GM19372 (cell line): ENCODE measurements around the gene TMEM130.
"Not testable (repeated sequence)": the region's sequence is repeated elsewhere in the genome, so short reads cannot be mapped to it uniquely, and the experiment has no call there.

Source experiments
- ATAC-seq: cut with Tn5 transposase; IDR thresholded peaks from one replicate; pipeline ENCODE4 v1.9.1; 2021; ENCODE audit warnings: mild to moderate bottlenecking, low read depth, moderate library complexity; ENCODE audit not compliant: unreplicated experiment

TMEM130 gene

GRCh38 chr7:98877692-98878364, 8.0 kb upstream of the TMEM130 start:
- ATAC-seq: no peak

GRCh38 chr7:98877146-98877545, 7.3 kb upstream of the TMEM130 start:
- no peak for ATAC-seq

- ATAC-seq: no peak
Measured at GRCh38 chr7:98875501-98875900, 5.7 kb upstream of the TMEM130 start.

GRCh38 chr7:98874942-98875341, 5.1 kb upstream of the TMEM130 start:
- ATAC-seq: no peak

GRCh38 chr7:98873610-98874009, 3.8 kb upstream of the TMEM130 start:
- ATAC-seq: not testable (repeated sequence)

GRCh38 chr7:98872328-98872924, 2.6 kb upstream of the TMEM130 start:
- ATAC-seq: no peak

- no peak for ATAC-seq
Measured at GRCh38 chr7:98870807-98871491, 1.1 kb upstream of the TMEM130 start.

- ATAC-seq: no peak
Measured at GRCh38 chr7:98870121-98870651, 372 bp upstream of the TMEM130 start.

- no peak for ATAC-seq
Measured at GRCh38 chr7:98869027-98869596, 702 bp downstream of the TMEM130 start.

- ATAC-seq: no peak
Measured at GRCh38 chr7:98868450-98868849, 1.4 kb downstream of the TMEM130 start.

- ATAC-seq: no peak
Measured at GRCh38 chr7:98866765-98867164, 3.0 kb downstream of the TMEM130 start.

- no peak for ATAC-seq
Measured at GRCh38 chr7:98866351-98866750, 3.5 kb downstream of the TMEM130 start.

GRCh38 chr7:98864731-98865453, 4.9 kb downstream of the TMEM130 start:
- ATAC-seq: no peak

- no peak for ATAC-seq
Measured at GRCh38 chr7:98863601-98864000, 6.2 kb downstream of the TMEM130 start.

- ATAC-seq: no peak
Measured at GRCh38 chr7:98862716-98863420, 6.9 kb downstream of the TMEM130 start.

GRCh38 chr7:98862203-98862602, 7.6 kb downstream of the TMEM130 start:
- no peak for ATAC-seq

GRCh38 chr7:98860071-98860470, 9.7 kb downstream of the TMEM130 start:
- no peak for ATAC-seq

- ATAC-seq: no peak
Measured at GRCh38 chr7:98855610-98856422, 14.0 kb downstream of the TMEM130 start.

GRCh38 chr7:98852826-98853225, 17.0 kb downstream of the TMEM130 start:
- no peak for ATAC-seq
